Measurements from ENCODE around the gene SMOC1.

Gene SMOC1

GRCh38 chr14:69852531-69853321, 26.5 kb upstream of the SMOC1 start:
- ChIA-PET CTCF (no interaction called here), POLR2A (interaction anchor here (1.8 kb wide), 1 partner anchor 26 kb away, joined by 9 read pairs; the partner anchor contains the start of gene SMOC1)
- TF ChIP-seq SP1 (IDR thresholded peaks at IDR 0.05) (no peak), FOXA1 (IDR thresholded peaks at IDR 0.05) (no peak), L3MBTL2 (conservative IDR thresholded peaks at IDR 0.05) (no peak), TARDBP (IDR thresholded peaks at IDR 0.05) (no peak), PKNOX1 (IDR thresholded peaks at IDR 0.05) (no peak), FOXM1 (IDR thresholded peaks at IDR 0.05; ENCODE audit: borderline replicate concordance) (no peak), LEF1 (IDR thresholded peaks at IDR 0.05; ENCODE audit: borderline replicate concordance) (no peak), SUZ12 (IDR thresholded peaks at IDR 0.05) (no peak), ARNT (IDR thresholded peaks at IDR 0.05) (no peak), CTBP1 (IDR thresholded peaks at IDR 0.05; ENCODE audit: borderline replicate concordance) (no peak), ELF4 (IDR thresholded peaks at IDR 0.05) (no peak), HDGF (IDR thresholded peaks at IDR 0.05; ENCODE audit: borderline replicate concordance) (no peak), ZNF384 (IDR thresholded peaks at IDR 0.05) (no peak), FOXK2 (IDR thresholded peaks at IDR 0.05) (no peak), NFRKB (IDR thresholded peaks at IDR 0.05) (no peak), BHLHE40 (IDR thresholded peaks at IDR 0.05; ENCODE audit: borderline replicate concordance) (no peak)
- no peak for DNase-seq (ENCODE audit: extremely low spot score)

- no peak for DNase-seq (ENCODE audit: extremely low spot score)
- ChIA-PET POLR2A (interaction anchor here (1.8 kb wide), 1 partner anchor 25 kb away, joined by 9 read pairs; the partner anchor contains the start of gene SMOC1), CTCF (no interaction called here)
- TF ChIP-seq FOXA1 (IDR thresholded peaks at IDR 0.05): no peak
- TF ChIP-seq ELF4 (IDR thresholded peaks at IDR 0.05): no peak
- no peak for TF ChIP-seq ZNF384 (IDR thresholded peaks at IDR 0.05)
- TF ChIP-seq FOXM1 (IDR thresholded peaks at IDR 0.05; ENCODE audit: borderline replicate concordance): no peak
- TF ChIP-seq BHLHE40 (IDR thresholded peaks at IDR 0.05; ENCODE audit: borderline replicate concordance): no peak
- no peak for TF ChIP-seq L3MBTL2 (conservative IDR thresholded peaks at IDR 0.05)
- TF ChIP-seq FOXK2 (IDR thresholded peaks at IDR 0.05): no peak
- no peak for TF ChIP-seq PKNOX1 (IDR thresholded peaks at IDR 0.05)
- no peak for TF ChIP-seq CTBP1 (IDR thresholded peaks at IDR 0.05; ENCODE audit: borderline replicate concordance)
- no peak for TF ChIP-seq HDGF (IDR thresholded peaks at IDR 0.05; ENCODE audit: borderline replicate concordance)
Observed at GRCh38 chr14:69853774-69854173, 25.4 kb upstream of the SMOC1 start.

- TF ChIP-seq HDGF (IDR thresholded peaks at IDR 0.05; ENCODE audit: borderline replicate concordance) (no peak), LEF1 (IDR thresholded peaks at IDR 0.05; ENCODE audit: borderline replicate concordance) (no peak), PKNOX1 (IDR thresholded peaks at IDR 0.05) (no peak), FOXK2 (IDR thresholded peaks at IDR 0.05) (no peak), ELF4 (IDR thresholded peaks at IDR 0.05) (no peak), ZNF384 (IDR thresholded peaks at IDR 0.05) (no peak), BHLHE40 (IDR thresholded peaks at IDR 0.05; ENCODE audit: borderline replicate concordance) (no peak), TARDBP (IDR thresholded peaks at IDR 0.05) (no peak), SUZ12 (IDR thresholded peaks at IDR 0.05) (no peak), NFRKB (IDR thresholded peaks at IDR 0.05) (no peak), CTBP1 (IDR thresholded peaks at IDR 0.05; ENCODE audit: borderline replicate concordance) (no peak)
- DNase-seq (ENCODE audit: extremely low spot score): no peak
- ChIA-PET CTCF (no interaction called here), POLR2A (no interaction called here)
Observed at GRCh38 chr14:69854598-69854997, 24.6 kb upstream of the SMOC1 start.

- ChIA-PET CTCF (no interaction called here), POLR2A (interaction anchor here (0.8 kb wide), 1 partner anchor 24 kb away, joined by 3 read pairs; the partner anchor contains the start of gene SMOC1)
- DNase-seq (ENCODE audit: extremely low spot score): no peak
- TF ChIP-seq FOXK2 (IDR thresholded peaks at IDR 0.05): no peak
- TF ChIP-seq ZNF384 (IDR thresholded peaks at IDR 0.05): no peak
- TF ChIP-seq PKNOX1 (IDR thresholded peaks at IDR 0.05): no peak
- no peak for TF ChIP-seq TARDBP (IDR thresholded peaks at IDR 0.05)
- no peak for TF ChIP-seq FOXA1 (IDR thresholded peaks at IDR 0.05)
- no peak for TF ChIP-seq NFRKB (IDR thresholded peaks at IDR 0.05)
- TF ChIP-seq ARNT (IDR thresholded peaks at IDR 0.05): no peak
- TF ChIP-seq HDGF (IDR thresholded peaks at IDR 0.05; ENCODE audit: borderline replicate concordance): no peak
- TF ChIP-seq LEF1 (IDR thresholded peaks at IDR 0.05; ENCODE audit: borderline replicate concordance): no peak
- no peak for TF ChIP-seq L3MBTL2 (conservative IDR thresholded peaks at IDR 0.05)
- no peak for TF ChIP-seq SUZ12 (IDR thresholded peaks at IDR 0.05)
- no peak for TF ChIP-seq SP1 (IDR thresholded peaks at IDR 0.05)
- no peak for TF ChIP-seq FOXM1 (IDR thresholded peaks at IDR 0.05; ENCODE audit: borderline replicate concordance)
- no peak for TF ChIP-seq CTBP1 (IDR thresholded peaks at IDR 0.05; ENCODE audit: borderline replicate concordance)
Observed at GRCh38 chr14:69855180-69855832, 23.9 kb upstream of the SMOC1 start.

- POLR2A ChIA-PET: no interaction called here
Observed at GRCh38 chr14:69858801-69859200, 20.4 kb upstream of the SMOC1 start.

More at GRCh38 chr14:69858801-69859200, 20.4 kb upstream of the SMOC1 start:
- TF ChIP-seq NFRKB (IDR thresholded peaks at IDR 0.05) (no peak), L3MBTL2 (conservative IDR thresholded peaks at IDR 0.05) (no peak), LEF1 (IDR thresholded peaks at IDR 0.05; ENCODE audit: borderline replicate concordance) (no peak), FOXM1 (IDR thresholded peaks at IDR 0.05; ENCODE audit: borderline replicate concordance) (no peak), ARNT (IDR thresholded peaks at IDR 0.05) (no peak), ELF4 (IDR thresholded peaks at IDR 0.05) (no peak), PKNOX1 (IDR thresholded peaks at IDR 0.05) (no peak), HDGF (IDR thresholded peaks at IDR 0.05; ENCODE audit: borderline replicate concordance) (no peak), CTBP1 (IDR thresholded peaks at IDR 0.05; ENCODE audit: borderline replicate concordance) (no peak)
- CTCF ChIA-PET: no interaction called here
- DNase-seq (ENCODE audit: extremely low spot score): no peak
